Body of pancreas (tissue), 4 donors: ENCODE results near the gene GARIN1A. TPM values are rescaled to one million over a fixed set of nuclear protein-coding genes. Genes with fewer than 3 reads are reported as not detected.
"Not testable (repeated sequence)": the region's sequence is repeated elsewhere in the genome, so short reads cannot be mapped to it uniquely, and the experiment has no call there.

ENCODE experiments used
- ATAC-seq: fragments of 150-250 bp; one replicate; pipeline ENCODE4 v1.9.1; 2016
- DNase-seq, 4 donors: peaks; one replicate each; pipeline ENCODE4 v3.0.0-alpha.2; 2019
- H3K27ac ChIP-seq, 4 donors: fragments of 200-600 bp; sonication (generic); 1 replicate in 3 of 4; 2 replicates in 1 of 4; pipeline versions ENCODE4 v1.5.1 to v1.6.1; 2016 to 2019; ENCODE audit warnings: mild to moderate bottlenecking in 1 of 4, mixed read lengths in 1 of 4, moderate library complexity in 1 of 4
- H3K27me3 ChIP-seq, 2 donors: fragments of 200-600 bp; sonication (generic); one replicate each; pipeline ENCODE4 v1.6.0; 2016; ENCODE audit warnings: mild to moderate bottlenecking in 1 of 2
- H3K36me3 ChIP-seq, 2 donors: fragments of 200-600 bp; sonication (generic); replicated peaks in 1 of 2; 2 replicates each; pipeline ENCODE4 v1.5.1; 2016; ENCODE audit warnings: low read depth in 2 of 2; ENCODE audit not compliant: insufficient read depth in 1 of 2
- H3K4me1 ChIP-seq: fragments of 200-600 bp; sonication (generic); one replicate; pipeline ENCODE4 v1.6.0; 2016
- H3K4me3 ChIP-seq, 2 donors: fragments of 200-600 bp; sonication (generic); 1 replicate in 1 of 2; 2 replicates in 1 of 2; pipeline ENCODE4 v1.5.1; 2016 to 2019
- H3K9me3 ChIP-seq, 3 donors: fragments of 200-600 bp; sonication (generic); 1 replicate in 2 of 3; 2 replicates in 1 of 3; pipeline ENCODE4 v1.5.1; 2016
- POLR2A ChIP-seq, 3 donors: fragments of 450-650 bp; IDR thresholded peaks; one replicate each; pipeline ENCODE4 v1.6.1; 2016; ENCODE audit warnings: antibody characterized with exemption in 3 of 3, mild to moderate bottlenecking in 2 of 3
- WGBS, 2 donors: methylation state at CpG; one replicate each; pipeline ENCODE4 v1.1.5; 2017; 5-methylcytosine and 5-hydroxymethylcytosine counted together
- intact Hi-C: fragments of 100-400 bp; cut with DNase I; formaldehyde crosslinking; loops from one replicate; pipeline ENCODE4 v1.15.1; 2023
- total RNA-seq, 2 donors: library from RNA; depleted of rRNA; stranded (reverse); fragments of >200 nt; gene quantifications; one replicate each; pipeline ENCODE4 v1.1.0, GENCODE V29; 2016
- TF ChIP-seq, protein P1 (sequence below), 7 experiments: fragments of 450-650 bp in 4 of 7; fragments of 200-600 bp in 3 of 7; sonication (generic) in 3 of 7; IDR thresholded peaks; one replicate each; pipeline ENCODE4 v1.5.1; 2016 to 2019; ENCODE audit warnings: antibody characterized with exemption in 7 of 7

Gene GARIN1A
- total RNA-seq = under 1 TPM; 0.33 to 0.52 TPM

DNA sequence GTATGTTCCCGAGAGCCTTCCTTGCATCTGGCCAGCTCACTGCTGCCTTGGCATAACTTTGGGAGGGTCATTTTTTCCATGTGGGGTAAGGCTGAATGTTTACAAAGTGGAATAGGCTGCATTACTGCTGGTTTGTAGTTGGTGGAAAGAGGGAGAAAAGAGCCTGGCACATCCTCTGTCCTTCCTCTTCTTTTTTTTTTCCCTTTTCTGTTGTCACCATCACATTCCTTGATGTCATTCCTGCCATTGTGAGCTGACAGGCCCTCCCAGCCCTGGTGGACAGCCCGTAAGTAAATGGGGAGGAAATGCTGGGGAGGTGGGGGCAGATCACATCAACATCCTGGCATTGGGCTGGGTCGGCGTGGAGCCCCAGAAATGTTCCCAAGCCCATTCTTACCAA lies at the start of gene GARIN1A:
TSS of gene GARIN1A (plus strand) at position 301 of the 400 bp plus-strand sequence. CDS start 106 bp downstream, outside the sequence.
- Histone ChIP-seq H3K27ac (no peak within 1 kb of the TSS), H3K4me1 (no peaks in the 10 kb centered on the region), H3K27me3 (no peaks in the 10 kb centered on the region), H3K4me3 (no peak within 1 kb of the TSS), H3K36me3 (no peaks in the 10 kb centered on the region), H3K9me3 (no peaks in the 10 kb centered on the region)
- ATAC-seq (no peak), DNase-seq (no peak)
- TF ChIP-seq, protein P1, sequence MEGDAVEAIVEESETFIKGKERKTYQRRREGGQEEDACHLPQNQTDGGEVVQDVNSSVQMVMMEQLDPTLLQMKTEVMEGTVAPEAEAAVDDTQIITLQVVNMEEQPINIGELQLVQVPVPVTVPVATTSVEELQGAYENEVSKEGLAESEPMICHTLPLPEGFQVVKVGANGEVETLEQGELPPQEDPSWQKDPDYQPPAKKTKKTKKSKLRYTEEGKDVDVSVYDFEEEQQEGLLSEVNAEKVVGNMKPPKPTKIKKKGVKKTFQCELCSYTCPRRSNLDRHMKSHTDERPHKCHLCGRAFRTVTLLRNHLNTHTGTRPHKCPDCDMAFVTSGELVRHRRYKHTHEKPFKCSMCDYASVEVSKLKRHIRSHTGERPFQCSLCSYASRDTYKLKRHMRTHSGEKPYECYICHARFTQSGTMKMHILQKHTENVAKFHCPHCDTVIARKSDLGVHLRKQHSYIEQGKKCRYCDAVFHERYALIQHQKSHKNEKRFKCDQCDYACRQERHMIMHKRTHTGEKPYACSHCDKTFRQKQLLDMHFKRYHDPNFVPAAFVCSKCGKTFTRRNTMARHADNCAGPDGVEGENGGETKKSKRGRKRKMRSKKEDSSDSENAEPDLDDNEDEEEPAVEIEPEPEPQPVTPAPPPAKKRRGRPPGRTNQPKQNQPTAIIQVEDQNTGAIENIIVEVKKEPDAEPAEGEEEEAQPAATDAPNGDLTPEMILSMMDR (IDR thresholded peaks at IDR 0.05) = no peak
- no peak for TF ChIP-seq POLR2A (IDR thresholded peaks at IDR 0.05)
- intact Hi-C loops = no loop called here
- WGBS, 2 donors = 75 to 76% methylated on average over 2 to 4 of the region's 4 CpGs

GRCh38 chr7:128627124-128627523 lies 45.0 kb upstream of the GARIN1A start:
- H3K27ac ChIP-seq, H3K9me3 ChIP-seq, H3K4me3 ChIP-seq, H3K36me3 ChIP-seq, H3K27me3 ChIP-seq, ATAC-seq, H3K4me1 ChIP-seq, intact Hi-C loops, DNase-seq: not testable (repeated sequence)
- 80 to 88% methylated on average over 2 of the region's 2 CpGs for WGBS, 2 donors

GRCh38 chr7:128633915-128634314 lies 38.2 kb upstream of the GARIN1A start:
- H3K9me3 ChIP-seq, H3K27me3 ChIP-seq, ATAC-seq, H3K36me3 ChIP-seq, DNase-seq, intact Hi-C loops, H3K27ac ChIP-seq, H3K4me1 ChIP-seq, H3K4me3 ChIP-seq: not testable (repeated sequence)
- 86 to 98% methylated on average over 2 to 3 of the region's 3 CpGs for WGBS, 2 donors

- intact Hi-C loops, H3K27ac ChIP-seq, H3K27me3 ChIP-seq, H3K4me1 ChIP-seq, ATAC-seq, H3K36me3 ChIP-seq, H3K4me3 ChIP-seq, H3K9me3 ChIP-seq, DNase-seq: not testable (repeated sequence)
- WGBS, 2 donors = 93 to 100% methylated on average over 5 of the region's 5 CpGs
These were observed 26.9 kb upstream of the GARIN1A start for GRCh38 chr7:128645206-128645605.

DNA sequence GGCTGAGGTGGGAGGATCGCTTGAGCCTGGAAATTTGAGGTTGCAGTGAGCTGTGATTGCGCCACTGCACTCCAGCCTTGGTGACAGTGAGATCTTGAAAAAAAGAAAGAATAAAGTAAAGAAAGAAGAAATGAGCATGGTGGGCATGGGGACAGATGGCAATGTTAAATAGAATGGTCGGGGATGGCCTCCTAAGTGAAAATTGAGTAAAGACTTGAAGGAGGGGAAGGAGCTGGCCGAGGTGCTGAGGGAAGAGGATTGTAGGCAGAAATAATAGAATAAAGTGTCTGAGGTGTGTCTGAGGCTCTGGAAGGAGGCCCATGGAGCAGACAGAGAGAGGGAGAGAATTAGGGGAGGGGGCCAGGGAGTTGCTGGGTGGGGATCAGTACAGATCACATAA lies 26.2 kb upstream of the GARIN1A start:
- intact Hi-C loops, H3K4me3 ChIP-seq, H3K36me3 ChIP-seq, H3K27me3 ChIP-seq, H3K27ac ChIP-seq, ATAC-seq, H3K9me3 ChIP-seq, DNase-seq, H3K4me1 ChIP-seq: not testable (repeated sequence)
- 86 to 95% methylated on average over 4 of the region's 4 CpGs for WGBS, 2 donors

GRCh38 chr7:128646877-128647276 lies 25.2 kb upstream of the GARIN1A start:
- H3K4me3 ChIP-seq, ATAC-seq, H3K36me3 ChIP-seq, intact Hi-C loops, H3K27ac ChIP-seq, DNase-seq, H3K9me3 ChIP-seq, H3K4me1 ChIP-seq, H3K27me3 ChIP-seq: not testable (repeated sequence)
- 93 to 100% methylated on average over 1 to 6 of the region's 6 CpGs for WGBS, 2 donors

DNA sequence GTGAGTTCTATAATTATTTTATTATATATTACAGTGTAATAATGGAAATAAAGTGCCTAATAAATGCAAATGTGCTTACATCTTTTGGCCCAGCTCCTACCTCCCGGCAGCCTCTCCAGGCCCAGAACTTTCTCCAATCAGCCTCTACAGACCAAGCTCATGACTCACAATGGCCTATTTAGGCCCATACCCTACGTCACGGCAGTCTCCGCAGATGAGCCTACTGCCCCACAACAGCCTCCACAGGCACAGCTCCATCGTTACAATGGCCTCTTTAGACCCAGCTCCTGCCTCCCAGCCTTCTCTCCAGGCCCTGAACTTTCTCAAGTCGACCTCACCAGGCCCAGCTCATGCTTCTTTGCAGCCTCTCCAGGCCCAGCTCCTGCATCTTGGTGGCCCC lies 21.0 kb upstream of the GARIN1A start:
- 91 to 96% methylated on average over 4 to 5 of the region's 6 CpGs for WGBS, 2 donors
- not testable (repeated sequence) for H3K4me3 ChIP-seq, ATAC-seq

GRCh38 chr7:128652606-128653005 lies 19.5 kb upstream of the GARIN1A start:
- H3K4me1 ChIP-seq, H3K27me3 ChIP-seq, H3K9me3 ChIP-seq, intact Hi-C loops, ATAC-seq, DNase-seq, H3K27ac ChIP-seq, H3K4me3 ChIP-seq, H3K36me3 ChIP-seq: not testable (repeated sequence)
- 95 to 97% methylated on average over 16 of the region's 24 CpGs for WGBS, 2 donors

More for the DNA sequence above, 21.0 kb upstream of the GARIN1A start:
- H3K27me3 ChIP-seq, H3K36me3 ChIP-seq, H3K9me3 ChIP-seq, intact Hi-C loops, H3K27ac ChIP-seq, H3K4me1 ChIP-seq, DNase-seq: not testable (repeated sequence)

GRCh38 chr7:128653197-128653596 lies 18.9 kb upstream of the GARIN1A start:
- WGBS, 2 donors = 94 to 96% methylated on average over 6 to 9 of the region's 16 CpGs
- intact Hi-C loops, H3K9me3 ChIP-seq, H3K27ac ChIP-seq, DNase-seq, H3K36me3 ChIP-seq, H3K4me3 ChIP-seq, H3K4me1 ChIP-seq, H3K27me3 ChIP-seq, ATAC-seq: not testable (repeated sequence)

GRCh38 chr7:128654080-128654479 lies 18.0 kb upstream of the GARIN1A start:
- intact Hi-C loops, ATAC-seq, H3K9me3 ChIP-seq, H3K4me1 ChIP-seq, H3K27me3 ChIP-seq, H3K36me3 ChIP-seq, DNase-seq, H3K27ac ChIP-seq, H3K4me3 ChIP-seq: not testable (repeated sequence)
- 76 to 90% methylated on average over 9 to 15 of the region's 19 CpGs for WGBS, 2 donors

- WGBS, 2 donors = 89 to 90% methylated on average over 13 to 18 of the region's 18 CpGs
- H3K9me3 ChIP-seq, H3K4me3 ChIP-seq, intact Hi-C loops, H3K4me1 ChIP-seq, ATAC-seq, H3K36me3 ChIP-seq, H3K27me3 ChIP-seq, DNase-seq, H3K27ac ChIP-seq: not testable (repeated sequence)
These were observed 17.6 kb upstream of the GARIN1A start for GRCh38 chr7:128654501-128654900.
